ENCODE measurements around the gene YPEL3. TPM values are rescaled to one million over a fixed set of nuclear protein-coding genes. Genes with fewer than 3 reads are reported as not detected.

The YPEL3 gene
- total RNA-seq, 2 experiments from 2014 or later: 154 to 166 TPM

GRCh38 chr16:30136971-30137605 lies 41.1 kb upstream of the YPEL3 start:
- Histone ChIP-seq H3K27ac (ENCODE audit: low read depth in 1 of 2, low read length in 2 of 2) (no peak overlapping the region), H3K36me3 (ENCODE audit: insufficient read depth, low read length) (no peaks in the 10 kb centered on the region), H3K4me1 (ENCODE audit: insufficient read depth, low read length) (peaks cover 15% of the 10 kb centered on the region), H3K27me3 (ENCODE audit: control insufficient read depth in 1 of 2, insufficient read depth in 2 of 2, low read length in 2 of 2) (no peaks in the 10 kb centered on the region), H3K4me3 (ENCODE audit: low read length) (no peak overlapping the region), H3K9me3 (ENCODE audit: control insufficient read depth in 1 of 2, insufficient read depth in 1 of 2, low read length in 2 of 2) (no peaks in the 10 kb centered on the region)
- Mint-ChIP-seq H3K27me3 (no peaks in the 10 kb centered on the region), H3K36me3 (ENCODE audit: low read depth) (no peaks in the 10 kb centered on the region), H3K4me3 (no peak overlapping the region), H3K9me3 (no peaks in the 10 kb centered on the region), H3K4me1 (ENCODE audit: low read depth) (peaks cover 14% of the 10 kb centered on the region), H3K27ac (no peak overlapping the region)
- ChIA-PET POLR2A (interaction anchor here (0.7 to 1.3 kb wide), 2 partner anchors 46 kb away, joined by 3 read pairs; partner anchors contain the start of genes CORO1A and TBX6), CTCF (no interaction called here)
- intact Hi-C loops (cut with DNase I, micrococcal nuclease): no loop called here
- DNase-seq (no peak), ATAC-seq (ENCODE audit: poor library complexity) (no peak)
- TF ChIP-seq CTCF (IDR thresholded peaks at IDR 0.05): no peak

GRCh38 chr16:30132591-30132990 lies 36.6 kb upstream of the YPEL3 start:
- CTCF ChIA-PET: no interaction called here
- no peaks in the 10 kb centered on the region for H3K9me3 Mint-ChIP-seq
- ATAC-seq (ENCODE audit: poor library complexity) (no peak), DNase-seq (no peak)
- Histone ChIP-seq H3K4me3 (ENCODE audit: low read length) (no peak overlapping the region), H3K27me3 (ENCODE audit: control insufficient read depth in 1 of 2, insufficient read depth in 2 of 2, low read length in 2 of 2) (no peaks in the 10 kb centered on the region), H3K27ac (ENCODE audit: low read depth in 1 of 2, low read length in 2 of 2) (no peak overlapping the region), H3K4me1 (ENCODE audit: insufficient read depth, low read length) (peaks cover 11% of the 10 kb centered on the region), H3K36me3 (ENCODE audit: insufficient read depth, low read length) (no peaks in the 10 kb centered on the region), H3K9me3 (ENCODE audit: control insufficient read depth in 1 of 2, insufficient read depth in 1 of 2, low read length in 2 of 2) (peaks cover 0 to 18% of the 10 kb centered on the region in 2 experiments)
- no peak for TF ChIP-seq CTCF (IDR thresholded peaks at IDR 0.05)
- intact Hi-C loops (cut with DNase I, micrococcal nuclease): no loop called here
- no peak overlapping the region for H3K27ac Mint-ChIP-seq
- no peaks in the 10 kb centered on the region for H3K27me3 Mint-ChIP-seq
- no peaks in the 10 kb centered on the region for H3K36me3 Mint-ChIP-seq (ENCODE audit: low read depth)
- peaks cover 4% of the 10 kb centered on the region for H3K4me1 Mint-ChIP-seq (ENCODE audit: low read depth)
- POLR2A ChIA-PET: interaction anchor here (1.3 kb wide), 1 partner anchor 51 kb away, joined by 3 read pairs; the partner anchor contains the start of gene CORO1A
- H3K4me3 Mint-ChIP-seq: no peak overlapping the region

GRCh38 chr16:30131869-30132475 lies 36.0 kb upstream of the YPEL3 start:
- no peak for ATAC-seq (ENCODE audit: poor library complexity)
- Mint-ChIP-seq H3K4me3 (no peak overlapping the region), H3K36me3 (ENCODE audit: low read depth) (no peaks in the 10 kb centered on the region), H3K27ac (no peak overlapping the region), H3K27me3 (no peaks in the 10 kb centered on the region), H3K4me1 (ENCODE audit: low read depth) (no peaks in the 10 kb centered on the region), H3K9me3 (no peaks in the 10 kb centered on the region)
- ChIA-PET CTCF (no interaction called here), POLR2A (interaction anchor here (1.3 kb wide), 1 partner anchor 52 kb away, joined by 3 read pairs; the partner anchor contains the start of gene CORO1A)
- peaks cover 11% of the 10 kb centered on the region for H3K4me1 ChIP-seq (ENCODE audit: insufficient read depth, low read length)
- intact Hi-C loops (cut with DNase I, micrococcal nuclease): no loop called here
- no peak overlapping the region for H3K27ac ChIP-seq (ENCODE audit: low read depth in 1 of 2, low read length in 2 of 2)
- no peaks in the 10 kb centered on the region for H3K27me3 ChIP-seq (ENCODE audit: control insufficient read depth in 1 of 2, insufficient read depth in 2 of 2, low read length in 2 of 2)
- no peaks in the 10 kb centered on the region for H3K36me3 ChIP-seq (ENCODE audit: insufficient read depth, low read length)
- no peak for DNase-seq
- TF ChIP-seq CTCF (IDR thresholded peaks at IDR 0.05): no peak
- no peak overlapping the region for H3K4me3 ChIP-seq (ENCODE audit: low read length)
- H3K9me3 ChIP-seq (ENCODE audit: control insufficient read depth in 1 of 2, insufficient read depth in 1 of 2, low read length in 2 of 2): peaks cover 0 to 18% of the 10 kb centered on the region in 2 experiments

Measured in CD4-positive, alpha-beta T cell (primary cell).